EH (cell line): ENCODE data around the gene TMEM109.

ENCODE experiments used
- DNase-seq: peaks from one replicate; pipeline ENCODE4 v3.0.0-alpha.2; 2015; ENCODE audit warnings: low read depth

The TMEM109 gene

GRCh38 chr11:60926500-60926899, 12.5 kb downstream of the TMEM109 start:
- DNase-seq = no peak

- DNase-seq = no peak
These were observed 13.2 kb downstream of the TMEM109 start for GRCh38 chr11:60927061-60927592.

- DNase-seq = no peak
These were observed 13.6 kb downstream of the TMEM109 start for GRCh38 chr11:60927600-60927999.

- DNase-seq = no peak
These were observed 14.6 kb downstream of the TMEM109 start for GRCh38 chr11:60928563-60929001.

- no peak for DNase-seq
These were observed 15.8 kb downstream of the TMEM109 start for GRCh38 chr11:60929764-60930163.

GRCh38 chr11:60930394-60930793, 16.4 kb downstream of the TMEM109 start:
- DNase-seq = no peak

- no peak for DNase-seq
These were observed 18.0 kb downstream of the TMEM109 start for GRCh38 chr11:60931917-60932316.

- DNase-seq = no peak
These were observed 18.8 kb downstream of the TMEM109 start for GRCh38 chr11:60932605-60933356.

- DNase-seq = no peak
These were observed 19.6 kb downstream of the TMEM109 start for GRCh38 chr11:60933416-60934123.

- DNase-seq = no peak
These were observed 20.3 kb downstream of the TMEM109 start for GRCh38 chr11:60934124-60934789.

- DNase-seq = no peak
These were observed 21.0 kb downstream of the TMEM109 start for GRCh38 chr11:60934790-60935605.

GRCh38 chr11:60935676-60936442, 21.9 kb downstream of the TMEM109 start:
- DNase-seq = no peak

GRCh38 chr11:60936467-60937143, 22.6 kb downstream of the TMEM109 start:
- no peak for DNase-seq

GRCh38 chr11:60937144-60937527, 23.2 kb downstream of the TMEM109 start:
- no peak for DNase-seq

GRCh38 chr11:60937811-60938210, 23.9 kb downstream of the TMEM109 start:
- DNase-seq = no peak

- no peak for DNase-seq
These were observed 24.5 kb downstream of the TMEM109 start for GRCh38 chr11:60938500-60938899.

- no peak for DNase-seq
These were observed 25.3 kb downstream of the TMEM109 start for GRCh38 chr11:60939301-60939700.

- no peak for DNase-seq
These were observed 25.9 kb downstream of the TMEM109 start for GRCh38 chr11:60939855-60940254.

GRCh38 chr11:60941371-60942119, 27.6 kb downstream of the TMEM109 start:
- DNase-seq = no peak

GRCh38 chr11:60942219-60942618, 28.3 kb downstream of the TMEM109 start:
- DNase-seq = no peak
